NCI-H82 treated with DMSO at 0.1 percent for 48 hours (cell line): ENCODE data around the gene CCDC195.

Experiments used
- DNase-seq: peaks from one replicate; lab custom pipeline; 2025; ENCODE audit not compliant: unreplicated experiment; lab: John Stamatoyannopoulos, UW

Gene CCDC195, protein sequence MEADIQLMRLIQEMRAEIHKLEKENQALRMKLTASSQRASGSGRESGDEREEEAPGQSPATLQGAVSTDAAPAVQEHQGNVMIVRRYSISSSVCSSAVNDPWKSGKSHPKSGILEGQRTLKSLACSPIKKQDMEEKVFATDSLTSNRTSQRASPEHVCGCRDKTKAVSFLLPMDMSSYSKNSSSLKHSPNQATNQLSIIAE

GRCh38 chr2:224716201-224716600 is at the start of gene CCDC195:
Gene CCDC195 (minus strand): TSS chr2:224716365. CDS start chr2:224716365, 0 bp downstream.
- no peak for DNase-seq

- no peak for DNase-seq
These were observed 48.5 kb upstream of the CCDC195 start for GRCh38 chr2:224764565-224765236.

- DNase-seq, result no peak
These were observed 41.9 kb upstream of the CCDC195 start for GRCh38 chr2:224757934-224758548.

GRCh38 chr2:224753743-224754540 is 37.8 kb upstream of the CCDC195 start:
- DNase-seq, result no peak

- no peak for DNase-seq
These were observed 36.0 kb upstream of the CCDC195 start for GRCh38 chr2:224751996-224752698.

DNA sequence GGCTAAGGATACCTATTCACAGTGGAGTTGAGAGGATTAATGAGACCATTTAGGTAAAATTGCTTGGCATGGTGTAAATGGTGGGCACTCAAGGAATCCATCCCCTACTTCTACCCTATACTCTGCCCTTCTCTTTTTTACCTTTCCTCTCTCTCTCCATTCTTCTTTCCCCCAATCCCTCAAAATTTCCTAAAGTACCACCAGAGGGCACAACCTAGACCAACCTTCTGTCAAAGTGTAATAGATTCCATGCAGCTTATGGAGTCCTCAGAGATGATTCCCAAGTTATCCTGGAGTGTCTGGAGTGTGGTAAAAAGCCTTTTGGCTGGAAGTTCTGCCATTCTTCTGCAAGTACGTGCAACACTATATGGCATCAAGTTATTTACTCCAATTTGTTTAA is 33.0 kb upstream of the CCDC195 start:
- DNase-seq, result no peak

DNA sequence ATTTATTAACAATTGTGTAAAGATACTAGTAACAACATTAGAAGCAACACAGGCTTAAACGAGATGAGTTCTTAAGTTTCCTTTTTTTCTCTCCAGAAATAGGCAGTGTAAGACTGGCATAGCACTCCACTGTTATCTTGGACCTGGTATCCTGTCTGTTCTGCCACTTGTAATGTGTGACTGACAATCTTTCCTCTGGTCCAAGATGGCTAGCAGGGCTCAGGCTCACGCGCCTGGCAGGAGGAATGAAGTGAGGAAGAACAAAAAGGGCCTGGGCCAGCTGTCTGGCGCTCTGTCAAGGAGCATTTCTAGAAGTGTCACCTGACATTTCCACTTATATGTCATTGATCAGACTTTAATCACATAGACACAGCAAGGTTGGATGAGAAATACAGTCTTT is 31.6 kb upstream of the CCDC195 start:
- no peak for DNase-seq

- no peak for DNase-seq
These were observed 20.1 kb upstream of the CCDC195 start for GRCh38 chr2:224736227-224736626.

- DNase-seq, result no peak
These were observed 18.8 kb upstream of the CCDC195 start for GRCh38 chr2:224734949-224735348.

- no peak for DNase-seq
These were observed 15.5 kb upstream of the CCDC195 start for GRCh38 chr2:224731665-224732064.

GRCh38 chr2:224729435-224729834 is 13.3 kb upstream of the CCDC195 start:
- DNase-seq, result no peak

GRCh38 chr2:224724331-224724730 is 8.2 kb upstream of the CCDC195 start:
- DNase-seq, result no peak

- no peak for DNase-seq
These were observed 7.5 kb upstream of the CCDC195 start for GRCh38 chr2:224723586-224724217.

DNA sequence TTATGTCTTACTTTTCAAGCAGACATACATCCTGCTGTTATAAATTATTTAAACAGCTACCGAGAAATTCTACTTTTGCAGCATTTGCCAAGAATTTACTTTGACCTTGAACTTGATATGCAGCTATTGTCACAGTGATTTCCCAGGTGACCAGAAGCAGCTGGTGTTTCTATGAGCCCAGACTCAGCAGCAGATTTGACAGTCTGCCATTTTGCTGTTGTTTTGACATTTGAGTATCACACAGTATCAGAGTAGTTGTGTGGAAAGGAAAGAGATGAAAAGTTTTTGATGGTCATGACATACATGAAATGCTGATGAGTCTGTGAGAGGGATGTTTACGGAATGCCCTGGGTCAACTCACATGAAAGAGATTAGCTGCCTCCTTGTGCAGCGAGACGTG is 6.6 kb upstream of the CCDC195 start:
- no peak for DNase-seq

GRCh38 chr2:224722250-224722649 is 6.1 kb upstream of the CCDC195 start:
- no peak for DNase-seq

DNA sequence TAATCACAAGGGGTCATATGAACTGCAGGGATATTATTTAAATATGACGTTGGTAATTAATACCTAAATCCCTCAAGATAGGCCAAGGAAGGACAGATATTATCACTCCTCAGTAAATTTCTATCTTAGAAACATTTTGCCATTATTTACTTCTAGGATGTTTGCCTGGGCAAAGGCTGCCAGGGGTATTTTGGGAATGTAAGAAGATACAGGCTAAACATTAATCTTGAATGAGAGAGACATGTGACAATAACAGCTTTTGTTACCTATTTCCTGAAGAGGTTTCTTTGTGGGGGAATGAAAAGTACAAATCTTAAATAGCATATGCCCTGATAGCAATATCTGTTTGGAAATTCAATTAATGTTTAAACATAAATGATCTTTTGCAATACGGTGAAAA is 756 bp upstream of the CCDC195 start:
- no peak for DNase-seq

DNA sequence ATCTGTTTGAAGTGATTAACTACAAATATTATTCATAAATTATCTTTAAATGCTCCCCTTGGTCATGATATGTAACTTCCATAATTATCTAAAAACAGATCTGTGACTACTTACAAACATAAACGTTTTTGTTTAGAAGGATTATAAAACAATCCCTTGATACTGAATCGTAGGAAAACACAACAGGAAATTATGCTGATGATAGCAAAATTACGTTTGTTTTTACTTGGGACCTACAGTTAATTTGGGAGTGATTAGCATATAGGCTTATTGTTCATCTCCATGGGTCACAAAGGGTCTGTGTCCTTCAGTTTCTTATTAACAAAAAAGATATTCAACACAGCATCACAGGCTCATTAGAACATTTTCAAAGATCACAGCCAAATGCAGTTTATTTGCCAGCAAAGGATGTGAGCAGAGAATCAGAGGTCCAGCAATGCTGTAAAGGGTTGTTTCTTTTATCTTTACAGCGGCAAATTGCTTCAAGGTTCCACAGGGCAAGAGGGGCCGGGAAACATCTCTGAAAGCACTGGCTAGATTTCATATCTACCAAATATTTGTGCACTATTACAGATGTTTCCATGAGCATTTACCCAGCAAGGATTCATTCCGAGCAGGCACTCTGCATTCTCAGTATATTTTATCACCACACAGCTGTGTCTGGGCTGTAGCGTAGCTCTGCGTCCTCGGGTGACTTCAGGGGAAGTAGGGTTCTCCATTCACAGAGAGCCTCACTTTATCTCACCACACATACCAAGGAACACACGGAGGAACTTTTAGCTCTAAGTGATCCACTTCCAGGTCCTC is 4.1 kb downstream of the CCDC195 start:
- DNase-seq, result no peak

DNA sequence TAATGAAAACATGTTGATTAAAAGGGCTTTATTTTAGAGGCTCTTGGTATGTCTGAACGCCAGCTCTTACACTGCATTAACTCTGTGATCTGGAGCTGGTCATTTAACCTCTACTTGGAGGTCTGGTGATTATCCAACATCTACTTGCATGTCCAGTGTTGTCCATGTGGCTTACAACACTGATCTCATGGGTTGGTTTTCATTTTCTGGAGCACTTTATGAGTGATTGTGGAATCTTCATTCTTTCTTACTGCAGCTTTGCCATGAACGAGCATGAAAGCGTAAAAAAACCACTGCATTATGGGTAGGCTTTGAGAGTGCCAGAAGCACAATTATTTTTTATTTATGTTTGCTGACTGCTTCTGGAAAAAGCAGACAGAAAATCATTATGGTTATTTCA is 4.8 kb downstream of the CCDC195 start:
- no peak for DNase-seq

GRCh38 chr2:224709301-224709700 is 6.9 kb downstream of the CCDC195 start:
- no peak for DNase-seq

GRCh38 chr2:224694502-224694901 is 21.7 kb downstream of the CCDC195 start:
- no peak for DNase-seq
